Transverse colon (tissue), 4 donors: ENCODE data around the gene TJP3.

Experiments used
- EP300 ChIP-seq: sonication (generic); formaldehyde crosslinking; IDR thresholded peaks from one replicate; pipeline ENCODE4 v1.6.1; 2017; ENCODE audit warnings: antibody characterized with exemption, low read depth
- POLR2A ChIP-seq: fragments of 450-650 bp; IDR thresholded peaks from one replicate; pipeline ENCODE4 v1.6.1; 2016; ENCODE audit warnings: antibody characterized with exemption, mild to moderate bottlenecking, moderate library complexity
- POLR2AphosphoS5 ChIP-seq, 3 donors: sonication (generic); formaldehyde crosslinking; IDR thresholded peaks; one replicate each; pipeline ENCODE4 v1.6.1; 2016; ENCODE audit warnings: antibody characterized with exemption in 3 of 3
- TF ChIP-seq, protein P1 (sequence below), 5 experiments: fragments of 200-600 bp in 3 of 5; fragments of 450-650 bp in 2 of 5; sonication (generic) in 3 of 5; IDR thresholded peaks; 1 replicate in 2 of 5; 2 replicates in 3 of 5; pipeline ENCODE4 v1.5.1; 2016 to 2017; ENCODE audit warnings: antibody characterized with exemption in 5 of 5, inconsistent platforms in 3 of 5, mild to moderate bottlenecking in 2 of 5, moderate library complexity in 1 of 5

GRCh38 chr19:3771000-3771905, 63.1 kb downstream of the TJP3 start:
- TF ChIP-seq, protein P1, sequence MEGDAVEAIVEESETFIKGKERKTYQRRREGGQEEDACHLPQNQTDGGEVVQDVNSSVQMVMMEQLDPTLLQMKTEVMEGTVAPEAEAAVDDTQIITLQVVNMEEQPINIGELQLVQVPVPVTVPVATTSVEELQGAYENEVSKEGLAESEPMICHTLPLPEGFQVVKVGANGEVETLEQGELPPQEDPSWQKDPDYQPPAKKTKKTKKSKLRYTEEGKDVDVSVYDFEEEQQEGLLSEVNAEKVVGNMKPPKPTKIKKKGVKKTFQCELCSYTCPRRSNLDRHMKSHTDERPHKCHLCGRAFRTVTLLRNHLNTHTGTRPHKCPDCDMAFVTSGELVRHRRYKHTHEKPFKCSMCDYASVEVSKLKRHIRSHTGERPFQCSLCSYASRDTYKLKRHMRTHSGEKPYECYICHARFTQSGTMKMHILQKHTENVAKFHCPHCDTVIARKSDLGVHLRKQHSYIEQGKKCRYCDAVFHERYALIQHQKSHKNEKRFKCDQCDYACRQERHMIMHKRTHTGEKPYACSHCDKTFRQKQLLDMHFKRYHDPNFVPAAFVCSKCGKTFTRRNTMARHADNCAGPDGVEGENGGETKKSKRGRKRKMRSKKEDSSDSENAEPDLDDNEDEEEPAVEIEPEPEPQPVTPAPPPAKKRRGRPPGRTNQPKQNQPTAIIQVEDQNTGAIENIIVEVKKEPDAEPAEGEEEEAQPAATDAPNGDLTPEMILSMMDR (IDR thresholded peaks at IDR 0.05), result no peak
- no peak for TF ChIP-seq EP300
- TF ChIP-seq POLR2A, result no peak
- no peak for TF ChIP-seq POLR2AphosphoS5 (IDR thresholded peaks at IDR 0.05)
